Measurements from ENCODE around the gene CLECL1. TPM values are rescaled to one million over a fixed set of nuclear protein-coding genes. Genes with fewer than 3 reads are reported as not detected.
A peak's percentile ranks its signal among the peaks of the same experiment; 100 is the strongest.

The CLECL1 gene
- total and polyA plus RNA-seq, 2 of the 13 experiments (the other 11 are each of a cell fraction or from before 2014, with no cell fraction given) = not detected

- in situ Hi-C loops (cut with HindIII; ENCODE audit: extremely low pct_ligation_motif_present, low pct_unique_long_range_greater_than_20kb) = no loop called here
- WGBS (ENCODE audit: low lambda C conversion rate) = 100% methylated on average over 1 of the region's 2 CpGs
Observed at GRCh38 chr12:9674226-9674590, 58.7 kb downstream of the CLECL1 start.

GRCh38 chr12:9673404-9674225 lies 59.3 kb downstream of the CLECL1 start:
- in situ Hi-C loops (cut with HindIII; ENCODE audit: extremely low pct_ligation_motif_present, low pct_unique_long_range_greater_than_20kb) (no loop called here), intact Hi-C loops (cut with micrococcal nuclease; ENCODE audit: unreplicated experiment) (no loop called here)
- H3K27me3 ChIP-seq (ENCODE audit: control insufficient read depth in 1 of 2, insufficient read depth in 2 of 2, low read length in 2 of 2) = no peaks in the 10 kb centered on the region
- ChIA-PET POLR2A (no interaction called here), CTCF (ENCODE audit: low intra/inter-chr PET ratio, low total read pairs) (no interaction called here)
- WGBS (ENCODE audit: low lambda C conversion rate) = 80% methylated on average over 1 of the region's 6 CpGs
- H3K4me3 ChIP-seq (replicated peaks in 1 of 3; ENCODE audit: insufficient read depth in 1 of 3, low read depth in 2 of 3, low read length in 3 of 3) = no peak overlapping the region
- peak; percentile 81 for ATAC-seq
- peak; percentile 14 for DNase-seq (ENCODE audit: low spot score)
- no peaks in the 10 kb centered on the region for H3K9me3 ChIP-seq (ENCODE audit: low read length)
- no peak overlapping the region for H3K4me2 ChIP-seq (ENCODE audit: low read depth, low read length)
- no peaks in the 10 kb centered on the region for H3K79me2 ChIP-seq (ENCODE audit: insufficient read depth, low read length)
- no TSS peak for BruUV-seq (replicated peaks)
- H3K36me3 ChIP-seq (replicated peaks in 1 of 2; ENCODE audit: control insufficient read depth in 1 of 2, insufficient read depth in 2 of 2, low read length in 2 of 2) = no peaks in the 10 kb centered on the region
- H3K27ac ChIP-seq (ENCODE audit: extremely low read length, insufficient read depth, low read length) = no peak overlapping the region
- no peak for FAIRE-seq
- H4K20me1 ChIP-seq (ENCODE audit: insufficient read depth, low read length) = no peaks in the 10 kb centered on the region
- H3K9ac ChIP-seq (ENCODE audit: insufficient read depth, low read depth, low read length) = no peak overlapping the region
- H3K4me1 ChIP-seq (ENCODE audit: insufficient read depth, low read length) = peaks cover 14% of the 10 kb centered on the region
- no peak overlapping the region for H2AFZ ChIP-seq (ENCODE audit: low read length)
- TF ChIP-seq DRAP1 (CRISPR knock-in tag; IDR thresholded peaks at IDR 0.05) (no peak), ZNF687 (CRISPR knock-in tag; IDR thresholded peaks at IDR 0.05) (0 out of 2 replicates have a peak, but pooled peaks have one; percentile 14), SMYD3 (CRISPR knock-in tag; IDR thresholded peaks at IDR 0.05) (no peak), FOSL2 (CRISPR knock-in tag; IDR thresholded peaks at IDR 0.05) (peak; percentile 42; the same call in 1 of the 2 replicates), CSRNP2 (CRISPR knock-in tag; conservative IDR thresholded peaks at IDR 0.05; ENCODE audit: low read depth) (no peak), ZNF672 (CRISPR knock-in tag; IDR thresholded peaks at IDR 0.05) (no peak), ZNF468 (CRISPR knock-in tag; IDR thresholded peaks at IDR 0.05) (no peak), ZBTB33 (CRISPR knock-in tag; IDR thresholded peaks at IDR 0.05) (peak; percentile 91)

More at GRCh38 chr12:9674226-9674590, 58.7 kb downstream of the CLECL1 start:
- ChIA-PET CTCF (ENCODE audit: low intra/inter-chr PET ratio, low total read pairs) (no interaction called here), POLR2A (no interaction called here)
- H4K20me1 ChIP-seq (ENCODE audit: insufficient read depth, low read length) = no peaks in the 10 kb centered on the region
- FAIRE-seq = no peak
- peaks cover 14% of the 10 kb centered on the region for H3K4me1 ChIP-seq (ENCODE audit: insufficient read depth, low read length)
- no peaks in the 10 kb centered on the region for H3K36me3 ChIP-seq (replicated peaks in 1 of 2; ENCODE audit: control insufficient read depth in 1 of 2, insufficient read depth in 2 of 2, low read length in 2 of 2)
- no peak overlapping the region for H3K4me2 ChIP-seq (ENCODE audit: low read depth, low read length)
- no peaks in the 10 kb centered on the region for H3K9me3 ChIP-seq (ENCODE audit: low read length)
- intact Hi-C loops (cut with micrococcal nuclease; ENCODE audit: unreplicated experiment) = no loop called here
- BruUV-seq (replicated peaks) = no TSS peak
- H3K79me2 ChIP-seq (ENCODE audit: insufficient read depth, low read length) = no peaks in the 10 kb centered on the region
- H3K27ac ChIP-seq (ENCODE audit: extremely low read length, insufficient read depth, low read length) = no peak overlapping the region
- no peak overlapping the region for H3K9ac ChIP-seq (ENCODE audit: insufficient read depth, low read depth, low read length)
- TF ChIP-seq ARNT (IDR thresholded peaks at IDR 0.05) (no peak), ZNF557 (CRISPR knock-in tag; IDR thresholded peaks at IDR 0.05) (no peak), TARDBP (CRISPR knock-in tag; IDR thresholded peaks at IDR 0.05) (no peak)
- DNase-seq (ENCODE audit: low spot score) = no peak
- no peak for ATAC-seq
- H3K4me3 ChIP-seq (replicated peaks in 1 of 3; ENCODE audit: insufficient read depth in 1 of 3, low read depth in 2 of 3, low read length in 3 of 3) = no peak overlapping the region
- no peak overlapping the region for H2AFZ ChIP-seq (ENCODE audit: low read length)
- no peaks in the 10 kb centered on the region for H3K27me3 ChIP-seq (ENCODE audit: control insufficient read depth in 1 of 2, insufficient read depth in 2 of 2, low read length in 2 of 2)

Data from HepG2 (cell line).